Smooth muscle cell (in vitro differentiated cells): ENCODE data around the gene COA8. TPM values are rescaled to one million over a fixed set of nuclear protein-coding genes. Genes with fewer than 3 reads are reported as not detected.

Experiments
- DNase-seq: peaks from one replicate; lab custom pipeline; 2025; ENCODE audit not compliant: unreplicated experiment; lab: John Stamatoyannopoulos, UW
- H2AFZ ChIP-seq: fragments of 200-600 bp; sonication (generic); 2 replicates; pipeline ENCODE4 v1.6.0; 2016; ENCODE audit warnings: antibody characterized with exemption, low read depth, mild to moderate bottlenecking
- H3F3A ChIP-seq: fragments of 200-600 bp; sonication (generic); 2 replicates; pipeline ENCODE4 v1.6.0; 2017; ENCODE audit warnings: antibody characterized with exemption, low read depth
- H3K27ac ChIP-seq: fragments of 200-600 bp; sonication (generic); 2 replicates; pipeline ENCODE4 v1.5.1; 2016; ENCODE audit warnings: low read depth, mild to moderate bottlenecking
- H3K27me3 ChIP-seq: fragments of 200-600 bp; sonication (generic); 2 replicates; pipeline ENCODE4 v1.6.1; 2016; ENCODE audit warnings: low read depth, mild to moderate bottlenecking
- H3K36me3 ChIP-seq: fragments of 200-600 bp; sonication (generic); 2 replicates; pipeline ENCODE4 v1.5.1; 2016; ENCODE audit warnings: low read depth
- H3K4me1 ChIP-seq: fragments of 200-600 bp; sonication (generic); 2 replicates; pipeline ENCODE4 v1.5.1; 2016; ENCODE audit warnings: low read depth
- H3K4me2 ChIP-seq: fragments of 200-600 bp; sonication (generic); 2 replicates; pipeline ENCODE4 v1.6.0; 2016; ENCODE audit warnings: mild to moderate bottlenecking
- H3K4me3 ChIP-seq: fragments of 200-600 bp; sonication (generic); 2 replicates; pipeline ENCODE4 v1.5.1; 2016; ENCODE audit warnings: mild to moderate bottlenecking
- H3K79me2 ChIP-seq: fragments of 200-600 bp; sonication (generic); 2 replicates; pipeline ENCODE4 v1.6.0; 2016; ENCODE audit warnings: low read depth, mild to moderate bottlenecking
- H3K9ac ChIP-seq: fragments of 200-600 bp; sonication (generic); 2 replicates; pipeline ENCODE4 v1.6.0; 2016; ENCODE audit warnings: low read depth
- H3K9me3 ChIP-seq: fragments of 200-600 bp; sonication (generic); replicated peaks from 2 replicates; pipeline ENCODE4 v1.5.1; 2016; ENCODE audit warnings: low read depth
- H4K20me1 ChIP-seq: fragments of 200-600 bp; sonication (generic); 2 replicates; pipeline ENCODE4 v1.6.0; 2016; ENCODE audit warnings: low read depth
- CTCF ChIP-seq: fragments of 200-600 bp; sonication (generic); IDR thresholded peaks from 2 replicates; pipeline ENCODE4 v1.5.1; 2017; ENCODE audit warnings: borderline replicate concordance, mild to moderate bottlenecking, antibody characterized with exemption; ENCODE audit not compliant: insufficient read depth, poor library complexity, severe bottlenecking
- WGBS: methylation state at CpG from one replicate; pipeline ENCODE4 v1.1.7; 2016; ENCODE audit warnings: low lambda C conversion rate; 5-methylcytosine and 5-hydroxymethylcytosine counted together
- polyA plus RNA-seq: library from polyadenylated mRNA; unstranded; fragments of >200 nt; fragmentation: Nextera tagmentation; extraction: Ambion mirVana; gene quantifications from 2 replicates; pipeline ENCODE4 v1.2.1, GENCODE V29; 2016
- total RNA-seq: library from RNA; depleted of rRNA; stranded (reverse); fragments of >200 nt; gene quantifications from 2 replicates; pipeline ENCODE4 v1.2.3, GENCODE V29; 2014

The COA8 gene
- total and polyA plus RNA-seq, 2 experiments from 2014 or later: 33.4 to 69.9 TPM

GRCh38 chr14:103544388-103545218, 18.2 kb upstream of the COA8 start:
- no peak for TF ChIP-seq CTCF
- H3K27ac ChIP-seq: no peak overlapping the region
- no peak overlapping the region for H3K4me3 ChIP-seq
- no peaks in the 10 kb centered on the region for H3K36me3 ChIP-seq
- H2AFZ ChIP-seq: no peak overlapping the region
- peaks cover 15% of the 10 kb centered on the region for H4K20me1 ChIP-seq
- H3K9me3 ChIP-seq: no peaks in the 10 kb centered on the region
- DNase-seq: no peak
- H3K27me3 ChIP-seq: no peaks in the 10 kb centered on the region
- WGBS: 88% methylated on average over 31 of the region's 35 CpGs
- no peak overlapping the region for H3K9ac ChIP-seq
- peaks cover 4% of the 10 kb centered on the region for H3F3A ChIP-seq
- H3K4me2 ChIP-seq: no peak overlapping the region
- H3K4me1 ChIP-seq: peaks cover 25% of the 10 kb centered on the region
- H3K79me2 ChIP-seq: no peaks in the 10 kb centered on the region

- Histone ChIP-seq H4K20me1 (peaks cover 15% of the 10 kb centered on the region), H3K27ac (no peak overlapping the region), H2AFZ (no peak overlapping the region), H3K36me3 (no peaks in the 10 kb centered on the region), H3K27me3 (no peaks in the 10 kb centered on the region), H3K4me1 (peaks cover 25% of the 10 kb centered on the region), H3K79me2 (no peaks in the 10 kb centered on the region), H3F3A (peaks cover under 1% of the 10 kb centered on the region), H3K4me2 (no peak overlapping the region), H3K9me3 (no peaks in the 10 kb centered on the region), H3K4me3 (no peak overlapping the region), H3K9ac (no peak overlapping the region)
- TF ChIP-seq CTCF: no peak
- 92% methylated on average over 29 of the region's 29 CpGs for WGBS
- DNase-seq: no peak
These were observed 17.4 kb upstream of the COA8 start for GRCh38 chr14:103545219-103545914.

GRCh38 chr14:103545915-103546651, 16.7 kb upstream of the COA8 start:
- Histone ChIP-seq H3K4me3 (no peak overlapping the region), H3K9ac (no peak overlapping the region), H3K36me3 (no peaks in the 10 kb centered on the region), H2AFZ (no peak overlapping the region), H3K4me1 (peaks cover 22% of the 10 kb centered on the region), H3K9me3 (no peaks in the 10 kb centered on the region), H3K4me2 (no peak overlapping the region), H3K27ac (no peak overlapping the region), H4K20me1 (peaks cover 15% of the 10 kb centered on the region), H3K27me3 (no peaks in the 10 kb centered on the region), H3K79me2 (no peaks in the 10 kb centered on the region), H3F3A (no peaks in the 10 kb centered on the region)
- TF ChIP-seq CTCF: no peak
- no peak for DNase-seq
- 86% methylated on average over 22 of the region's 27 CpGs for WGBS
